Amniotic stem cell (primary cell): ENCODE data around the gene LRRN3.
"Not testable (repeated sequence)": the region's sequence is repeated elsewhere in the genome, so short reads cannot be mapped to it uniquely, and the experiment has no call there.

Source experiments
- DNase-seq: peaks from one replicate; lab custom pipeline; 2025; lab: John Stamatoyannopoulos, UW

LRRN3 gene

DNA sequence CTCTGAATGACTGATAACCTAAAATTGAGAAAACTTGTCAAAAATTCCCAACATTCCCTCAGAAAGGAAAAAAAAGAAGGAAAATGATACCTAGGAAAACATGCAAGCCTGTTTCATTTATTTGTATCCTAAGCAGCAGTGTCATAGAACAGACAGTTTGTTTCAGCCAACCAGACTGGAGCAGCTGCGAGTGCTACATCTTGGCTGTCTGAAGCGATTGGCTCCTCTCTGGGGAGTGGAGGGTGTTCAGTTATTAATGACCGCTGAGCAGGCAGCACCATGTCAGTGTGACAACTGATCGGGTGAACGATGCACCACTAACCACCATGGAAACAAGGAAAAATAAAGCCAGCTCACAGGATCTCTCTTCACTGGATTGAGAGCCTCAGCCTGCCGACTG, at the start of gene LRRN3:
Gene LRRN3 (plus strand): TSS at position 282 of the 400 bp plus-strand sequence. CDS start 31,646 bp downstream, outside the sequence.
- DNase-seq = peak; percentile 68

DNA sequence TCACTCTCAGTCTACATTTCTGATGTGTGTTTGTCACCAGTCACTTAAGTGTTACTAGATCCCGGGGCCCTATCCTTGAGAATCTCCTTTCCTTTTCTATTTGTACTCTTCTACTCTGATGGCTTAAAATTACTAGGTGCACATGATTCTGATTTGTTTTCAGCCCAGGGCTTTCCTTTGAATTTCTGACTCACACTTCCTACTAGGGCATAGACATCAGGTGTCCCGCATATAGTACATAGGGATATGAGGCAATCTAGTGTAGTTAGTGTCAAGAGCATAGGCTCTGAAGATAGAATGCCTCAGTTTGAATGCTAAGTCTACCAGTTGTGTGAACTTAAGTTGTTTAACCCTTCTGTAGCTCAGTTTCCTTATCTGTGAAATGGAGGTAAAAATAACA, 49.4 kb upstream of the LRRN3 start:
- DNase-seq = no peak

- DNase-seq = no peak
These were observed 48.1 kb upstream of the LRRN3 start for GRCh38 chr7:111042842-111043241.

DNA sequence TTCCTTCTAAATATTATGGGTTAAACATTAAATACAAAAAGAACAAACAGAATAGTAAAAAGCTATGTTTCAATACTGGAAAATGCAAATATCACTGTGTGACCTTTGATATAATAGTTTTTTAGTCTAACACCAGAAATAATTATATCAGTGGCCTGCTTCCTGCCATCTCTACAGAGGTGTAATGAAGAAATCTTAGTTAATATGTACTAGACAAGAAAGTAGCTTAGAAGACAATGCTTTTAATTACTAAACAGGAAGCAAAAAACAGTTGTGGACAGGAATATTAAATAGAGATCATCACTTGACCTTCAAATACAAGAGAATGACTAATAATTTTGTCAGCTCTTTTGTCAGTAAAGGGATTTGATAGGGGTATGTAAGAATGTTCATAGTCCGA, 47.4 kb upstream of the LRRN3 start:
- DNase-seq = no peak

GRCh38 chr7:111045449-111045848, 45.5 kb upstream of the LRRN3 start:
- no peak for DNase-seq

GRCh38 chr7:111047595-111047994, 43.3 kb upstream of the LRRN3 start:
- DNase-seq = no peak

GRCh38 chr7:111049971-111050680, 40.8 kb upstream of the LRRN3 start:
- no peak for DNase-seq

- no peak for DNase-seq
These were observed 40.0 kb upstream of the LRRN3 start for GRCh38 chr7:111050875-111051416.

GRCh38 chr7:111051832-111052231, 39.1 kb upstream of the LRRN3 start:
- no peak for DNase-seq

DNA sequence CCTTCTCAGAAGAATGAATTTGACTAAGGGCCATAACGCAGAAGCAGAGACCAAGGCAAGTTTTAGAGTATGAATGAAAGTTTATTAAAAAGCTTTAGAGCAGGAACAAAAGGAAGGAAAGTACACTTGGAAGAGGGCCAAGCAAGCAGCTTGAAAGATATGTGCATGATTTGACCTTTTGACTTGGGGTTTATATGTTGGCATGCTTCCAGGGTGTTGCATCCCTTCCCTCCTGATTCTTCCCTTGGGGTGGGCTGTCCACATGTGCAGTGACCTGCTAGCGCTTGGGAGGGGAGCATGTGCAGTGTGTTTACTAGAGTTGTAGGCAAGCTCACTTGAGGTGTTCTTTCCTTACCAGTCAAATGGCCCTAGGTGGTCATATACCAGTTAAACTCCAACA, 37.9 kb upstream of the LRRN3 start:
- DNase-seq = no peak

GRCh38 chr7:111056371-111056770, 34.6 kb upstream of the LRRN3 start:
- no peak for DNase-seq

DNA sequence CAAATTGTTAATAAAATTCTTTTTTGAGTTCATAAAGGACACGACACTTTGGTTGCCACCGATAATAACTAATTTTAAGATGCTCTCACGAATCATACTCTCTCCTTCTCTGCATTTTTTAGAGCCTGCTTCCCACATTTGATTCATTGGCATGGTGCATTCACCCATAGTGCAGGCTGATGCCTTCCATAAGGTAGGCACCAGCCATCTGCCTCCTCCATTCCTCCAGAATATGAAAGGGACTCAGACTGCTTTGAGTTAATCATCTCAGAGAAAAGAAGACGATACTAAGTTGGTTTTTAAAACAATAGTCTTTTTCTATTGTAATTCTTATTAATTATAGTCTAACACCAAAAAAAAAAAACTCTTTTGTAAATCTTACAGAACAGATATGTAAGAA, 33.9 kb upstream of the LRRN3 start:
- no peak for DNase-seq

DNA sequence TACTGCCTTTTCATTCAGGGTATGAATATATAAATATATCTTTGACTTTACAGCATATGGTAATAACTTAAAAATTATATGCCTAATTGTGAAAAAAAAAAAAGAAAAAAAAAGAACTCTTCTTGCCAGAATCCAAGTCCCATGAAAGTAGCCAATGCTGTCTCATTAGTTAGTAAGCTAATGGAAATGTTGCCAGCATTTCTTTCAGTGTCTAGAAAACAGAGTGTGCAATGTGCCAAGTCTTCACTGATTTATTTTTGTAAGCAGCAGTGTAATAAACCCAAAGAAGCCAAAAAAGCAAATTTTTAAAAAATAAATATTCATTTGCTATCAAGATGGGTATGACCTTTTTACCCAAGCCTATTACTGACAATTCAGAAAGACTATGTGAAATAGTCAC, 31.1 kb upstream of the LRRN3 start:
- DNase-seq = no peak

DNA sequence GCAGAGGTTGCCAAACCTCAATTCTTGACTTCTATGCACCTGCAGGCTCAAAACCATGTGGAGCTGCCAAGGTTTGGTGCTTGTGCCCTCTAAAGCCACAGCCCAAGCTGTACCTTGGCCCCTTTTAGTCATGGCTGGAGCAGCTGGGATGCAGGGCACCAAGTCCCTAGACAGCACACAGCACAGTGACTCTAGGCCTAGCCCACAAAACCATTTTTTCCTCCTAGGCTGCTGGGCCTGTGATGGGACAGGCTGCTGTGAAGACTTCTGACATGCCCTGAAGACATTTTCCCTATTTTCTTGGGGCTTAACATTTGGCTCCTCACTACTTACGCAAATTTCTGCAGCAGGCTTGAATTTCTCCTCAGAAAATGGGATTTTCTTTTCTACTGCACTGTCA, 27.8 kb upstream of the LRRN3 start:
- DNase-seq = no peak

GRCh38 chr7:111067251-111067650, 23.7 kb upstream of the LRRN3 start:
- DNase-seq = no peak

GRCh38 chr7:111067682-111068081, 23.2 kb upstream of the LRRN3 start:
- DNase-seq = no peak

- no peak for DNase-seq
These were observed 22.3 kb upstream of the LRRN3 start for GRCh38 chr7:111068618-111069017.

GRCh38 chr7:111071556-111071955, 19.4 kb upstream of the LRRN3 start:
- no peak for DNase-seq

GRCh38 chr7:111072658-111073057, 18.3 kb upstream of the LRRN3 start:
- DNase-seq = not testable (repeated sequence)

DNA sequence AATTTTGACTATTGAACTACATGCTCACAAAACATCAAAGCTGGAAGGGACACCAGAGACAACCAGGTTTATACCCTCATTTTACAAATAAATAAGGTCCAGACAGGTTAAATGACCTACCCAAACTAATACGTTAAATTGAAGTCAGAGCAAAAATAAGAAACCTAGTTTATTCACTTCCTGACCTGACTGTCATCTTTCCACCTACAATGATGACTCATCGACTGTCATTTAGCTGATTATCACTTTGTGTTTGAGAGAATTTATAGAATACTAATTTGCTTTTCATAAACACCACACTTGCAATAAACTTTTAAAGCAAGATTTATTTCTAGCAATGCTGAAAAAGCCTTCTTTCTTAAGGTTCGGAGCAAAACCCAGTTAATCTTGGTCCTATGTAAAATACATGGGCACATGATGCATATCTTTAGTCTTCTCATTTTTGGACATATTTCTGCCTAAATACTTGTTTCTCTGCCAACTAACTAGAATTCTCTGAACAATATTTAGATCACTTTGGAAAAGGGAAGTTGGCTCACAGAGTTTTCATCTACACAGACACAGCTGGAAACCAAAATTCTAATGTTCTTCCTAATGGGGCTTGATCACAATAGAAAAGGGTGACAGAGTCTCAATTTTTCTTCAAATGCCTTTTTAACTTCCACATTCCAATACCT, 16.7 kb upstream of the LRRN3 start:
- no peak for DNase-seq

DNA sequence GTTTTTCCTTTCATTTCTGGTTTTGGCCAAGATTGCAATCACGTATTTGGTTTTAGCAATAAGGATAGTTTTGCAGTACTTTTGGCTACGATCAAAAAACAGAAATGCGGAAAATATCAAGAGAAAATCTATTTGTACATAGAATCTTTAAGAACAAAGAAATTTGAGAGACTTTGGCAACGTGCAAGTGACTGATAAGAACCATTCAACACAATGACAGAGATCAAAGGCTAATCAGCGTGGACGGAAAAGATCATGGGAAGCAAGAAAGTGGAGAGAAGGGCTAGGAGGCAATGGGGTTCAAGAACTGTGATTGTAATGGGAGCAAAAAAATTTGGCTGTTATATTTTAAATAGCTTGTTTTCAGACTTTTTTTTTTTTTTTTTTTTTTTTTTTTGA, 16.2 kb upstream of the LRRN3 start:
- no peak for DNase-seq

- no peak for DNase-seq
These were observed 15.4 kb upstream of the LRRN3 start for GRCh38 chr7:111075498-111075897.

- DNase-seq = no peak
These were observed 14.7 kb upstream of the LRRN3 start for GRCh38 chr7:111076205-111076604.

DNA sequence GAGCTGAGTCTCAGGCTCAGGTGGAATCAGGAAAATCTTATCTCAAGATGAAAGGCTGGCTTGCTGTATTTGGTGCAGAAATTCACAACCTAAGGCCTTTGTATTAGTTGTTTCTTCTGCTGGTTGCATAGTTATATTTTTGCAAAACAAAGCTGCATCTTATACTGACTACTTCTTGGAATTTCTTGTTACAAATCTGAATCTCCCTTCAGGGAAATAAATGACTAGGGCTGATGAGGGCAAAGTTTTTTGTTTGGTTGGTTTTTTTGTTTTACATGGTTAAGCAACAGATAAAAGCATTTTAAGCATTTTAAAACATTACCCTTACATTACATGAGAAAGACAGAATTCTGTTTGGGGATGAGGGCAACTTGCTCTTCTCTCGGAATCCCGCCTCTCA, 13.9 kb upstream of the LRRN3 start:
- no peak for DNase-seq
